ENCODE data around the gene RAMP1.

- TF ChIP-seq CTCF (IDR thresholded peaks at IDR 0.05), result no peak
- TF ChIP-seq POLR2AphosphoS5 (IDR thresholded peaks at IDR 0.05), result no peak
Observed at GRCh38 chr2:237878321-237879057, 19.1 kb downstream of the RAMP1 start.

Measured in suprapubic skin (tissue), 3 donors.